ENCODE measurements around the gene TOPAZ1. TPM values are rescaled to one million over a fixed set of nuclear protein-coding genes. Genes with fewer than 3 reads are reported as not detected.

Gene TOPAZ1
- total and polyA plus RNA-seq, 2 of the 13 experiments (the other 11 are each of a cell fraction or from before 2014, with no cell fraction given): not detected

DNA sequence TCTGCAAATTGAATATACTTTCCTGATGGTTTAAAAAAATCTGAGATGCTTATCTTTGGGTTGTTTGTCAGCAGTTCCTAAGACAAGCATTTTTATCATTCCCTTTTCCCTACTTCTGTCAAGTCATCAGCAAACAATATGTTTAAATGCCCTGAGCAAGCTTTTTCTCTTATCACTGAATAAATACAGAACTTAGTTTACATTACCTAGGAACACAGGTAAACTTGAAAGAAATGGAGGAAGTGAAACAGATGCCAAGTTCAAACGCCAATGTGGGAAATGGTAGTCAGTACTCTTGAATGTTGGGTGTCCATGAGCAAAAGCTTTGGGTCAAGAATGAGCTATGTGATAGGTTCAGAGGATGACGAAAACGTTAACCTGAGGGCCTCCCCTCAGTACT is 79.6 kb downstream of the TOPAZ1 start (continued):
- TF ChIP-seq ZNF709 (CRISPR knock-in tag; IDR thresholded peaks at IDR 0.05) (no peak), ZNF766 (CRISPR knock-in tag; IDR thresholded peaks at IDR 0.05; ENCODE audit: borderline replicate concordance) (no peak), POLR2A (IDR thresholded peaks at IDR 0.05; ENCODE audit: insufficient read depth in 1 of 2, low read depth in 2 of 2, low read length in 2 of 2) (no peak), THYN1 (CRISPR knock-in tag; IDR thresholded peaks at IDR 0.05; ENCODE audit: borderline replicate concordance, low read depth) (no peak), MAX (IDR thresholded peaks at IDR 0.05) (peak; percentile 34; the same call in 1 of the 2 replicates), THAP11 (CRISPR knock-in tag; IDR thresholded peaks at IDR 0.05) (peak; percentile 55), MXI1 (IDR thresholded peaks at IDR 0.05; ENCODE audit: borderline replicate concordance, low read depth, low read length) (peak; percentile 31; the same call in 1 of the 3 replicates), POGZ (CRISPR knock-in tag; IDR thresholded peaks at IDR 0.05) (peak; percentile 82), IRX3 (CRISPR knock-in tag; IDR thresholded peaks at IDR 0.05; ENCODE audit: borderline replicate concordance, low read depth) (no peak), NONO (IDR thresholded peaks at IDR 0.05) (no peak), NONO (CRISPR knock-in tag; conservative IDR thresholded peaks at IDR 0.05) (no peak; the same call in 1 of the 2 replicates), PLSCR1 (CRISPR knock-in tag; IDR thresholded peaks at IDR 0.05; ENCODE audit: borderline replicate concordance) (no peak), ATRX (CRISPR knock-in tag; IDR thresholded peaks at IDR 0.05; ENCODE audit: borderline replicate concordance) (no peak), FOXP1 (IDR thresholded peaks at IDR 0.05) (no peak), FOXP1 (CRISPR knock-in tag; IDR thresholded peaks at IDR 0.05) (peak; percentile 94), TIGD3 (CRISPR knock-in tag; IDR thresholded peaks at IDR 0.05; ENCODE audit: borderline replicate concordance) (no peak), ZNF704 (CRISPR knock-in tag; IDR thresholded peaks at IDR 0.05; ENCODE audit: borderline replicate concordance) (no peak), ZBTB1 (CRISPR knock-in tag; IDR thresholded peaks at IDR 0.05; ENCODE audit: borderline replicate concordance) (no peak), ZNF841 (CRISPR knock-in tag; IDR thresholded peaks at IDR 0.05; ENCODE audit: borderline replicate concordance) (no peak), PITX1 (CRISPR knock-in tag; IDR thresholded peaks at IDR 0.05) (peak; percentile 36; the same call in 1 of the 2 replicates), CCAR2 (optimal IDR thresholded peaks at IDR 0.05; ENCODE audit: low read depth, low read length) (no peak), ZNF460 (CRISPR knock-in tag; IDR thresholded peaks at IDR 0.05; ENCODE audit: borderline replicate concordance) (no peak), RORA (CRISPR knock-in tag; IDR thresholded peaks at IDR 0.05) (no peak), MXD4 (CRISPR knock-in tag; IDR thresholded peaks at IDR 0.05) (no peak; the same call in 1 of the 2 replicates)
- TF ChIP-seq, protein P1, sequence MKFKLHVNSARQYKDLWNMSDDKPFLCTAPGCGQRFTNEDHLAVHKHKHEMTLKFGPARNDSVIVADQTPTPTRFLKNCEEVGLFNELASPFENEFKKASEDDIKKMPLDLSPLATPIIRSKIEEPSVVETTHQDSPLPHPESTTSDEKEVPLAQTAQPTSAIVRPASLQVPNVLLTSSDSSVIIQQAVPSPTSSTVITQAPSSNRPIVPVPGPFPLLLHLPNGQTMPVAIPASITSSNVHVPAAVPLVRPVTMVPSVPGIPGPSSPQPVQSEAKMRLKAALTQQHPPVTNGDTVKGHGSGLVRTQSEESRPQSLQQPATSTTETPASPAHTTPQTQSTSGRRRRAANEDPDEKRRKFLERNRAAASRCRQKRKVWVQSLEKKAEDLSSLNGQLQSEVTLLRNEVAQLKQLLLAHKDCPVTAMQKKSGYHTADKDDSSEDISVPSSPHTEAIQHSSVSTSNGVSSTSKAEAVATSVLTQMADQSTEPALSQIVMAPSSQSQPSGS (CRISPR knock-in tag; IDR thresholded peaks at IDR 0.05): peak; percentile 51; the same call in 1 of the 2 replicates
- TF ChIP-seq, protein P2, sequence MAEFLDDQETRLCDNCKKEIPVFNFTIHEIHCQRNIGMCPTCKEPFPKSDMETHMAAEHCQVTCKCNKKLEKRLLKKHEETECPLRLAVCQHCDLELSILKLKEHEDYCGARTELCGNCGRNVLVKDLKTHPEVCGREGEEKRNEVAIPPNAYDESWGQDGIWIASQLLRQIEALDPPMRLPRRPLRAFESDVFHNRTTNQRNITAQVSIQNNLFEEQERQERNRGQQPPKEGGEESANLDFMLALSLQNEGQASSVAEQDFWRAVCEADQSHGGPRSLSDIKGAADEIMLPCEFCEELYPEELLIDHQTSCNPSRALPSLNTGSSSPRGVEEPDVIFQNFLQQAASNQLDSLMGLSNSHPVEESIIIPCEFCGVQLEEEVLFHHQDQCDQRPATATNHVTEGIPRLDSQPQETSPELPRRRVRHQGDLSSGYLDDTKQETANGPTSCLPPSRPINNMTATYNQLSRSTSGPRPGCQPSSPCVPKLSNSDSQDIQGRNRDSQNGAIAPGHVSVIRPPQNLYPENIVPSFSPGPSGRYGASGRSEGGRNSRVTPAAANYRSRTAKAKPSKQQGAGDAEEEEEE (CRISPR knock-in tag; IDR thresholded peaks at IDR 0.05; ENCODE audit: borderline replicate concordance): no peak

Data from HepG2 (cell line).